Esophagus squamous epithelium (tissue), 4 donors: ENCODE data around the gene SPP2.

ENCODE experiments used
- POLR2A ChIP-seq, 4 donors: fragments of 450-650 bp; IDR thresholded peaks; one replicate each; pipeline ENCODE4 v1.6.1; 2017; ENCODE audit warnings: antibody characterized with exemption in 4 of 4, mild to moderate bottlenecking in 4 of 4, moderate library complexity in 3 of 4
- TF ChIP-seq, protein P1 (sequence below), 6 experiments: fragments of 450-650 bp in 4 of 6; fragments of 200-600 bp in 2 of 6; sonication (generic) in 2 of 6; IDR thresholded peaks; one replicate each; pipeline ENCODE4 v1.5.1; 2016 to 2019; ENCODE audit warnings: antibody characterized with exemption in 6 of 6, mild to moderate bottlenecking in 4 of 6, moderate library complexity in 4 of 6

DNA sequence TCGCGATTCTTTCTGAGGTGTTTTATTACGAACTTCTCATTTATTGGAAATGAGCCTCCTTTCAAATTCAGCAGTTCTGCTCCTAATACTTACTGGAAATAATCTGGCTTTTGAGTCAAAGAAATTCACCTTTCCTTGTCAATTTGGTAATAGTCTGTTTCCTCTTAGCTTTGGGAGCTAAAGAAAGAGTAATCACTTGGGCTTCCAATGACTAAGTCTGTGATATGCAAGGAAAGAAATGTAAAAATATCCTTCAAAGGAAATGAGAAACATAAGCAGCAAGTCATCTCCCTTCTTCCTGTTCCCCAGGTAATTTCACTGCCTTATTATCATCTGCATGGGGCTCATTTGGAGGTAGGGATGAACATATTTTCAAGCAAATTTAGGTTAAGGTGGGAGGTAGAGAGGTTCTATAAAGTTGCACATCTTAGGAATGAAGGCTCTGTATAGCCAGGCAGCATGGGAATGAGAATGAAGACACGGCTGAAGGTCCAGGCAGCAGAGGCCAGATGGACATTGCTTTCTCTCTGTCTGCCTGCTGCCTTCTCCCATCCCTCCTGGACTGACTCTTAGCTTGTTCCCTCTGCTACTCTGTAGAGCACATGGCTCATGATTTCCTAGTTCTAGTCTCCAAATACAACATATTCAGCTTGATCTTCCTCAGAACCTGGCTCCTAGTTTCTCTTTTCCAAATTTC lies 1.0 kb downstream of the SPP2 start:
- TF ChIP-seq, protein P1, sequence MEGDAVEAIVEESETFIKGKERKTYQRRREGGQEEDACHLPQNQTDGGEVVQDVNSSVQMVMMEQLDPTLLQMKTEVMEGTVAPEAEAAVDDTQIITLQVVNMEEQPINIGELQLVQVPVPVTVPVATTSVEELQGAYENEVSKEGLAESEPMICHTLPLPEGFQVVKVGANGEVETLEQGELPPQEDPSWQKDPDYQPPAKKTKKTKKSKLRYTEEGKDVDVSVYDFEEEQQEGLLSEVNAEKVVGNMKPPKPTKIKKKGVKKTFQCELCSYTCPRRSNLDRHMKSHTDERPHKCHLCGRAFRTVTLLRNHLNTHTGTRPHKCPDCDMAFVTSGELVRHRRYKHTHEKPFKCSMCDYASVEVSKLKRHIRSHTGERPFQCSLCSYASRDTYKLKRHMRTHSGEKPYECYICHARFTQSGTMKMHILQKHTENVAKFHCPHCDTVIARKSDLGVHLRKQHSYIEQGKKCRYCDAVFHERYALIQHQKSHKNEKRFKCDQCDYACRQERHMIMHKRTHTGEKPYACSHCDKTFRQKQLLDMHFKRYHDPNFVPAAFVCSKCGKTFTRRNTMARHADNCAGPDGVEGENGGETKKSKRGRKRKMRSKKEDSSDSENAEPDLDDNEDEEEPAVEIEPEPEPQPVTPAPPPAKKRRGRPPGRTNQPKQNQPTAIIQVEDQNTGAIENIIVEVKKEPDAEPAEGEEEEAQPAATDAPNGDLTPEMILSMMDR (IDR thresholded peaks at IDR 0.05): no peak
- TF ChIP-seq POLR2A (IDR thresholded peaks at IDR 0.05): no peak
